Inferior parietal cortex (tissue), 1 donor: ENCODE results near the gene LILRB1.
"Not testable (repeated sequence)": the region's sequence is repeated elsewhere in the genome, so short reads cannot be mapped to it uniquely, and the experiment has no call there.

Source experiments
- DNase-seq: peaks from one replicate; pipeline ENCODE4 v3.0.0-alpha.2; 2016; ENCODE audit errors: extremely low spot score

LILRB1 gene

DNA sequence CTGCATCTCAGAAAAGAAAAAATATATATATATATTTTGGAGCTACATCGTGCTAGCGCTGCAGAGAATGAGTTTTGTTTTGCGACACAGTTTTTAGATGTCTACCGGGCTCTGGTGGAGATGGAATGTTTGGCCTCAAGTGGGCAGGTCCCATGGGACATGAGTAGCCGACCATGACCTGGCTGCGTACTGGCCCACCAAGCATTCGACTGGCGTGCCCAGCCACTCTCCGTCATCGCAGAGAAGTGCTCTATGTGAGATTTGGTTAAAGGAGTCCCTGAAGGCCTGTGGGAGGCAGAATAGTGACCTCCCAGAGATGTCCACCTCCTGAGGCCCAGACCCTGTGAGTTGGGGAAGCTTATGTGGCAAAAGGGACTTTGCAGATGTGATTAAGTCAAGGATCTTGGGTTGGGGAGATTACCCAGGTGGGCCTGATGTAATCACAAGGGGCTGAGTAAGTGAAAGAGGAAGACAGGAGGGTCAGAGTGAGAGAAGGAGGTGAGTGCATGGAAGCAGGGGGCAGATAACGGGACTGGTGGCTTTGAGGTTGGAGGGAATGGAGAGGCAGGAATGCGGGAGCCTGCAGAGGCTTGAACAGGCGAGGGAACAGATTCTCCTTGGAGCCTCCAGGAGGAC lies 31.7 kb downstream of the LILRB1 start:
- no peak for DNase-seq

DNA sequence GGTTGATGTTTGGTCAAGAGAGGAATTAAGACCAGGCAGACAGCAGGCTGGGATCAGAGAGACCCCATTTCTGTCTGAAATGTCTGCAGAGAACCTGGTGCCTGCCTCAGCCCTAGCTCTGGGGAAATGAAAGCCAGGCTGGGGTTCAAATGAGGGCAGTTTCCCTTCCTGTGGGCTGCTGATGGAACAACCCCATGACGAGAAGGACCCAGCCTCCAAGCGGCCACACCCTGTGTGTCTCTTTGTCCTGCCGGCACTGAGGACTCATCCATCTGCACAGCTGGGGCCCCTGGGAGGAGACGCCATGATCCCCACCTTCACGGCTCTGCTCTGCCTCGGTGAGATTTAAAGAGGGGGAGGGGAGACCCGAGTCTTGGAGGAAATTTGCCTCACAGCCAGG lies 32.4 kb downstream of the LILRB1 start, which contains the start of gene LILRB4:
Gene LILRB4 (plus strand): TSS at position 256 of the 400 bp plus-strand sequence. CDS start 49 bp downstream, at position 305.
- DNase-seq: no peak

DNA sequence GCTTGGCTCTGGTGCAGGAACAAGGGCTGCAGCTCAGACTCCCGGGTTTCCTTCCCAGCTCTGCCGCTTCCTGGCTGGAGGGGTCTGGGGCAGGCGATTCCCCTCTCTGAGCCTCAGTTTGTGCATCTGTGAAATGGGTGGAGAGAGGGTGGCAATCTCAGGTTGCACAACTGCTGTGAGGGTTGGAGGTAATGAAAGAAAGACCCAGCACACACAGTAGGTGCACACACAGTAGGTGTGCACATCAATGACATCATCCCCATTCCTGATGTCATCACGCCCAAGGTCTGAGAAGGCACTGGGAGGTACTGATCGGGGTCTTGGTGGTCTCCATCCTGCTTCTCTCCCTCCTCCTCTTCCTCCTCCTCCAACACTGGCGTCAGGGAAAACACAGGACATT lies 35.2 kb downstream of the LILRB1 start:
- no peak for DNase-seq

DNA sequence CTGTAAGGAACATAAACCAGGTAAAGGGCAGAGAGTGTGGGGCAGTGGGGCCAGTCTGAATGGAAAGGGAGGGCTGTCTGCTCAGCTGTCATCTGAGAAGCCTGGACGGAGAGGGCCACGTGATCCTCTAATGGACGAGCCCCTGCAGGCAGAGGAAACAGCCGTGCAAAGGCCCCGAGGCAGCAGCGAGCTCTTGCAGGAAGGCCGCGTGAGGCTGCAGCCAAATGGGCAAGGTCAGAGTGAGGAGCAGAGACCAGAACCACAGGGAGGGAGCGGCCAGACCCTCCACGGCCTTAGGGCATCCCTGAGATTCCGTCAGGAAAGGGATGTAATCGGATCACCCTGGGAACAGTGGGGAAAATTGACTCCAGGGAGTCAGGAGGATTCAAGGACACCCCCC lies 36.9 kb downstream of the LILRB1 start:
- DNase-seq: no peak

DNA sequence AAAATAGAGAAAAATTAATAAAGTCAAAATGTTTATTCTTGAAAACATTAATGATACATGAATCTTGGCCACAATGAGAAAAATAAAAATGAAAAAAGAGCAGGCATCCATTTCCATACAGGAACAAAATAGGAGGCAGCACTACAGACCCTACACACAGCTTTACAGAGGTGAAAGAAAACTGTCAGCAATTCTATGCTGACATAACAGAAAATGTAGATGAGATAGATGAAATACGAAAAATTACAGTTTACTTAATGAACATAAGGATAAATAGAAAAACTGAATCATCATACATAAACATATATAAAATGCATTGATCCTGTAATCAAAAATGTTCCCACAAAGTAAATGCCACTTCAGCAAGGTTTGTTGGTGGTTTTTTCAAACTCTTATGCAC lies 38.1 kb downstream of the LILRB1 start:
- no peak for DNase-seq

DNA sequence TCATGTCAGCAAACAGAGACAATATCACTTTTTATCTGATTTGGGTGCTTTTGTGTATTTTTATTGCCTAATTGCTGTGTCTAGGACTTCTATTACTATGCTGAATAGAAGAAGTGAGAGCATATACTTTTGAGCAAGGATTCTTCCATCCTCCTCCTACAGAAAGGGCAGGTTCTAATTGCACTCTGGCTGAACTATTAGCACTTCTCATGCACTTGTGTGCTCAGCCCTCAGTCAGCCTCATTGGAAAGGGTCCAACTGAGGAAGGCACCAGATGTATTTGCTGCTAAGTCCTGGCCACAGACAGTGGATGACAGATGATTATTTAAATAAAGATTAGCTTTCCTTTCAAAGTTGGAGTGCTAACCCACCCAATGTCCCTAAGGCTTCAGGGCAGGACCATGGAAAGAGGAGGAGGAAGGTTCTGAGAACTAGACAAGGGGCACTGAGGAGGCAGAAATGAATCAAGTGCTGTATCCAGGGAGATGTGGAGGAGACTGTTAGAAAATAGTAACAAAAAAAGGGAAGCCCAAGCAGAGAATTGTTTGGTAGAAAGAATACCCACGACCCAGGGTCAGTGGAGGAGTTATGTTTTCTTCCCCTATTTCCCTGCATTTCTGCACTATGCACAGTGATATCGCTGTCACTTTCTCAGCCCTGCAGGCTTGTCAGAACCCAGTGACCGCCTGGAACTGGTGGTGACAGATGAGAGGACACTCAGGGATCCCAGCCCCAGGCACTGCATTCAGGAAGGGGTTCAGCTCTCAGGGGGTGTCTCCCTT lies 40.5 kb downstream of the LILRB1 start:
- no peak for DNase-seq

DNA sequence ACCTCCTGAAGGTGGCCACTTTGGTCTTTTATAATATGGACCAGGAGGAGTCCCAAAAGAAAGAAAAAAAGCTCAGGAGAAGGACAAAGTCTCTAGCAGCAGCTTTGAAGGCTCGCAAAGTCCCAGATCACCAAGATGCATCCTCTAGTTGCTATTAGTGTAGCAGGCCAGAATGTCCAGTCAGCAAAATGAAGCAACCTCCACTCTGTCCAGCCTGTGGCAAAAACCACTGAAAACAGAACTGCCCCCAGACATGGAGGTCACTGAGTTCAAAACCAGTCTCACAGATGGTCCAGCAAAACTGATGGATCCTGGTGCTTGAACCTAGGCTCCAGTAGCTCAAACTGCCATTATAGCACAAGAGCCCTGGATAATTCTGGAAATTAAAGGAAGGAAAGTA lies 42.9 kb downstream of the LILRB1 start:
- no peak for DNase-seq

DNA sequence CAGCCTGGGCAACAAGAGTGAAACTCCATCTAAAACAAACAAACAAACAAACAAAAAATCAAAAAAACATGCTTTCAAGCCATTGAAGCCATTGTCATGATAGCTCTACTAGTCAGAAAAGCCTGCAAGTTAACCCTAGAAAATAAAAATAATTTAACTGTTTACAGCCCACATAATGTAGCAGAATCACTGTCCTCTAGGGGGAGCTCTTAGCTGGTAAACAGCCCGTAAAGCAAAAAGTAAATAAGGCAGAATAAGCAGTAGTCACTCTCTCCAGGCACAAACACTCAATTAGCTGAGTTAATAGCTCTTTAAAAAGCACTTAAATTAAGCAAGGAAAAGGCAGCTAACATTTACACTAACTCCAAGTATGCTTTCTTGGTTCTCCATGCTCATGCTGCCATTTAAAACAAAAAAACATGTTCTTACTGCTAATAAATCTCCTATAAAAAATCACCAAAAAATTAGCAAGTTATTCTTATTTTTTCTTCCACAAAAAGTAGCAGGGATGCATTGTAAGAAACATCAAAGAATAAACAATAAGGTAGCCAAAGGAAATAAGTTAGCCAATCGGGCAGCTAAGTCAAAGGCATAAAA lies 43.8 kb downstream of the LILRB1 start:
- no peak for DNase-seq

DNA sequence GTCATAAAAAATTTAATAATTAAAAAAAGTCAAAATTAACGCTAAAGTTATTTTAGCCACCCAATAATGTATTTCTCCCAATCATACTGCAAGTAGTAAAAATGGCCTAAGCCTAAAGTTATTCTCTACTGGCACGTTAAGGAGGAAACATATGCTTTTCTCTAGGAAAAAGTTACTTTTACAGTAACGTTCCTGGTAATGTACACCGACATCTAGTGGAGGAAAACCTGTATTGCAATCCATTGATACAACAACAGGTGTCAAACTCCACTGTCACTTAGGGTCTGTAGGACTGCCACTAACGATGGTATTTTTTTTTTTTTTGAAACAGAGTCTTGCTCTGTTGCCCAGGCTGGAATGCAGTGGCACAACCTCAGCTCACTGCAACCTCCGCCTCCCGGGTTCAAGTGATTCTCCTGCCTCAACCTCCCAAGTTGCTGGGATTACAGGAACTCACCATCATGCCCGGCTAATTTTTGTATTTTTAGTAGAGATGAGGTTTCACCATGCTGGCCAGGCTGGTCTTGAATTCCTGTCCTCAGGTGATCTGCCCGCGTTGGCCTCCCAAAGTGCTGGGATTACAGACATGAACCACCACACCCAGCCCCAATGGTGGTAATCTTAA lies 46.0 kb downstream of the LILRB1 start:
- DNase-seq: peak; percentile 34

DNA sequence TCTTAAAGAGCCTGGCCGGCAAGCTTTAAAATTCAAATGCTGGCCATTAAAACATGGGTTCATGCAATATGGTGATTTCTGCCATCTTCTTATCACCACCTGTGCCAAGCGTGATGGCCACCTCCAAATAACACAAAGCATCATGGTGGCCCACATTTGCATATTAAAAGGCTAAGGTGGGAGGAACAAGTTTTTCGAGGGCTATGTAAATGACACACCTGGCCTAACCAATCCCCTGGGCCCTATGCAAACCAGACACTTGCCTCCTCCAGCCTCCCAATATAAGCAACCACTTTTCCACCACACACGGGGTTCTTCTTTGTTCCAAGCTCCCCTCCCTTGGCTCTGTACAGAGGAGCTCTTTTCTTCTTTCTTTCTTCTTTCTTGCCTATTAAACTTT lies 46.9 kb downstream of the LILRB1 start:
- no peak for DNase-seq

DNA sequence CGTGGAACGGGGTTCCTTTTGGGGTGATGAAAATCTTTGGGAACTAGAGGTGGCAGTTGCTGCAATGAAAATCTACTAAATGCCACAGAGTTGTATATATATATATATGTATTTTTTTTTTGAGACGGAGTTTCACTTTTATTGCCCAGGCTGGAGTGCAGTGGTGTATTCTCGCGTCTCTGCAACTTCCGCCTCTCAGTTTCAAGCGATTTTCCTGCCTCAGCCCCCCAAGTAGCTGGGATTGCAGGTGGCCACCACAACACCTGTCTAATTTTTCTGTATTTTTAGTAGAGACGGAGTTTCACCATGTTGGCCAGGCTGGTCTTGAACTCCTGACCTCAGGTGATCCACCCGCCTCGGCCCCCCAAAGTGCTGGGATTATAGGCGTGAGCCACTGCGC lies 51.3 kb downstream of the LILRB1 start:
- DNase-seq: not testable (repeated sequence)

DNA sequence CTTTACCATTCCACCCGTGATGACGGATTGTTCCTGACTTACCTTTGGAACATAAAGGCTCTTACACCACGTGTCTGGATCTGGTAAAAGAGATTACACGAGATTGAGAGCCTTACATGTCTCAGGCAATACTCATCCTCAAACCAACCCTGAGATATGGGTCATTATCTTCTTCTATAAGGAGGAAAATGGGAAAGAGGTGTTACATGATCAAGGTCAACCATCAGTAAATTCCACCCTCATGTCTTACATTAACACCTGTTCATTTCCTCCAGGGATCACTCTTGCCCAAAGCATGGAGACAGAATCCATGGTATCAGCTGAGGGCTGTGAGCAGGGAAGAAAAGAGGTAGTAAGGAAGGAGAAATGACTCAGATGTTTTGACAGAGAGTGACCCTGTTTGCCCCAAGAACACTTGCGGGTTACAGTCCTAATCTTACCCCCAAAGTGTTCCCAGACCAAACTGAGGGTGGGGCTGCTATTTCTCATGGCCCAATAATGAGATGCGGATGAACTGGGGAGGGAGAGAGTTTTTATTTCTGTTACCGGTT lies 52.1 kb downstream of the LILRB1 start:
- no peak for DNase-seq

DNA sequence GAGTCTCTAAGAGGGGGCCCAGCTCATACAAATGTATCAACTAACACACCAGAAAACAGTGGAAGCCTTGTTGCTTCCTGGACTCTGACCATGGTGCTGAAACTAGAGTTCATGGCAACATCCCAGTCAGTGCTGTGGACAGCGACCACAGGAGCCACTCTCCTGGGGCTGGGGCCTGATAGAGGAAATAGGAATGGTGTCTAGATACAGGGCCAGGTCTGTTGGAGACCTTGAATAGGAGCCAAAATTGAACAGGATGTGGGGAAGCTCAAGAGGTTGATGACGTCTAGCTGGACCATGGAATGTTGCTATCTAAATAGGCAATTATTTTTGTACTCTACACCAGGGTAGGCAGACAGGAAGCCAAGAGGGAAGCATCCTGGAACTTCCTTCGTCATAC lies 54.2 kb downstream of the LILRB1 start:
- no peak for DNase-seq
